PFSK-1 (cell line): ENCODE data around the gene CYTH3.

Experiments used
- POLR2AphosphoS5 ChIP-seq: IDR thresholded peaks from 2 replicates; pipeline ENCODE4 v1.6.1; 2012; ENCODE audit warnings: low read depth, mild to moderate bottlenecking, control low read depth, low read length, moderate library complexity
- TAF1 ChIP-seq: IDR thresholded peaks from 2 replicates; pipeline ENCODE4 v1.6.1; 2012; ENCODE audit warnings: low read length, control low read depth, borderline replicate concordance; ENCODE audit not compliant: insufficient read depth
- TF ChIP-seq, protein P1 (sequence below), 2 experiments: IDR thresholded peaks; 2 replicates each; pipeline versions ENCODE4 v1.6.1 to v1.8.0; 2011 to 2012; ENCODE audit warnings: low read depth in 2 of 2, low read length in 2 of 2, control low read depth in 1 of 2, inconsistent platforms in 1 of 2, mild to moderate bottlenecking in 1 of 2, moderate library complexity in 1 of 2; ENCODE audit not compliant: insufficient read depth in 1 of 2

DNA sequence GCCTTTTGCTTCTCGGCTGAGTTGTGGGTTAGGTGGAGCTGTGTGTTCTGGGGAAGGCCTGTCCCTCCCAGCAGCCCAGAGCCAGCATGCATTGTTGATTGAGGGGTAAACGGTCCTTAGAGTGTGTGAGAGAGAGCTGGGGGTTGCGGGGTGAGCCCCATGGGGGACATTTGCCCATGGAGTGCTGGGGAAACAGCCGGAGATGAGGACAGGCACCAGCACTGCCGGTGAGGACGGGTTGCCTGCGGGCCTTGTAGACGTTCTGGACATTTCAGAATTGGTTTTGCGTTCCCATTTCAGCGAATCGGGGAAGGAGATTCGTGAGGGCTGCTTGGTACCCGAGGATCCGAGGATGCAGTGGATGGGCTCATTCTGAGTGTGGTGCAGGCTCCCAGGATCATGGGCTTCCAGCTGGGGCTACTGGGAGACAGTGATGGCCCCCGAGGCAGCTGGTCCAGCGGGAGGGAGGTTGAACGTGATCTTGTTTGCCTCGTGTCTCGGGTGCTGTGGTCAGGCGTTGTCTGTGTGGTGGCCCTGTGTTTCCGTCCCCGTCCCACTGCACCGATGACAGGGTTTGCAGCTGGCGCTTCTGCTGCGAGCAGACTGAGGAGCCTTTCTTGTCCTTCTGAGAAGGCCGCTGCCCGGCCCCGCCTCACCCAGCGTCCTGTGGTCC lies 113.9 kb downstream of the CYTH3 start:
- TF ChIP-seq POLR2AphosphoS5 (no peak), TAF1 (no peak)
- TF ChIP-seq, protein P1, sequence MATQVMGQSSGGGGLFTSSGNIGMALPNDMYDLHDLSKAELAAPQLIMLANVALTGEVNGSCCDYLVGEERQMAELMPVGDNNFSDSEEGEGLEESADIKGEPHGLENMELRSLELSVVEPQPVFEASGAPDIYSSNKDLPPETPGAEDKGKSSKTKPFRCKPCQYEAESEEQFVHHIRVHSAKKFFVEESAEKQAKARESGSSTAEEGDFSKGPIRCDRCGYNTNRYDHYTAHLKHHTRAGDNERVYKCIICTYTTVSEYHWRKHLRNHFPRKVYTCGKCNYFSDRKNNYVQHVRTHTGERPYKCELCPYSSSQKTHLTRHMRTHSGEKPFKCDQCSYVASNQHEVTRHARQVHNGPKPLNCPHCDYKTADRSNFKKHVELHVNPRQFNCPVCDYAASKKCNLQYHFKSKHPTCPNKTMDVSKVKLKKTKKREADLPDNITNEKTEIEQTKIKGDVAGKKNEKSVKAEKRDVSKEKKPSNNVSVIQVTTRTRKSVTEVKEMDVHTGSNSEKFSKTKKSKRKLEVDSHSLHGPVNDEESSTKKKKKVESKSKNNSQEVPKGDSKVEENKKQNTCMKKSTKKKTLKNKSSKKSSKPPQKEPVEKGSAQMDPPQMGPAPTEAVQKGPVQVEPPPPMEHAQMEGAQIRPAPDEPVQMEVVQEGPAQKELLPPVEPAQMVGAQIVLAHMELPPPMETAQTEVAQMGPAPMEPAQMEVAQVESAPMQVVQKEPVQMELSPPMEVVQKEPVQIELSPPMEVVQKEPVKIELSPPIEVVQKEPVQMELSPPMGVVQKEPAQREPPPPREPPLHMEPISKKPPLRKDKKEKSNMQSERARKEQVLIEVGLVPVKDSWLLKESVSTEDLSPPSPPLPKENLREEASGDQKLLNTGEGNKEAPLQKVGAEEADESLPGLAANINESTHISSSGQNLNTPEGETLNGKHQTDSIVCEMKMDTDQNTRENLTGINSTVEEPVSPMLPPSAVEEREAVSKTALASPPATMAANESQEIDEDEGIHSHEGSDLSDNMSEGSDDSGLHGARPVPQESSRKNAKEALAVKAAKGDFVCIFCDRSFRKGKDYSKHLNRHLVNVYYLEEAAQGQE (IDR thresholded peaks at IDR 0.05; ENCODE audit: insufficient read depth in 1 of 2, low read depth in 2 of 2, low read length in 2 of 2) = no peak
